H1 (cell line): Measurements from ENCODE around the gene HDAC7. TPM values are rescaled to one million over a fixed set of nuclear protein-coding genes. Genes with fewer than 3 reads are reported as not detected.

Experiments used
- CTCF ChIA-PET: fragments of 300-600 bp; sonication (Branson Sonifier 250); formaldehyde crosslinking; loops from one replicate; lab custom pipeline; 2021; ENCODE audit not compliant: partially characterized antibody; lab: Charles Lee
- POLR2A ChIA-PET: fragments of 300-600 bp; sonication (Branson Sonifier 250); formaldehyde crosslinking; loops from one replicate; lab custom pipeline; 2021; ENCODE audit warnings: inconsistent platforms; ENCODE audit not compliant: partially characterized antibody; lab: Charles Lee
- DNase-seq, 2 experiments: peaks; one replicate each; pipeline versions ENCODE4 v3.0.0 to v3.0.0-alpha.2; 2010 to 2022; ENCODE audit warnings: low spot score in 2 of 2, low read depth in 1 of 2, mixed read lengths in 1 of 2
- FAIRE-seq: peaks from 2 replicates; lab custom pipeline; 2011; peaks lifted over from hg19 to GRCh38; lab: Jason Lieb, UNC
- H2AFZ ChIP-seq: 2 replicates; pipeline ENCODE4 v1.8.1; 2012; ENCODE audit warnings: low read length, inconsistent platforms
- H2AK5ac ChIP-seq: 2 replicates; pipeline ENCODE4 v1.6.1; 2013; ENCODE audit warnings: low read depth, low read length
- H2BK120ac ChIP-seq: replicated peaks from 2 replicates; pipeline ENCODE3; 2013; ENCODE audit warnings: low read depth, low read length, inconsistent platforms
- H2BK12ac ChIP-seq: 2 replicates; pipeline ENCODE4 v1.6.1; 2013; ENCODE audit warnings: low read depth, low read length
- H2BK15ac ChIP-seq: 2 replicates; pipeline ENCODE4 v1.6.1; 2013; ENCODE audit warnings: low read length
- H2BK20ac ChIP-seq: 2 replicates; pipeline ENCODE4 v1.6.1; 2013; ENCODE audit warnings: low read length
- H2BK5ac ChIP-seq: 2 replicates; pipeline ENCODE4 v1.6.1; 2013; ENCODE audit warnings: low read depth, low read length
- H3K14ac ChIP-seq: 2 replicates; pipeline ENCODE4 v1.6.1; 2013; ENCODE audit warnings: inconsistent platforms; ENCODE audit not compliant: insufficient read length
- H3K18ac ChIP-seq: 2 replicates; pipeline ENCODE4 v1.6.1; 2013; ENCODE audit warnings: low read length; ENCODE audit errors: extremely low read depth
- H3K23ac ChIP-seq: 2 replicates; pipeline ENCODE4 v1.6.1; 2013; ENCODE audit warnings: inconsistent platforms; ENCODE audit not compliant: insufficient read length
- H3K23me2 ChIP-seq: 2 replicates; pipeline ENCODE4 v1.6.1; 2013; ENCODE audit warnings: low read depth, low read length
- H3K27ac ChIP-seq: 2 replicates; pipeline ENCODE4 v1.6.1; 2011; ENCODE audit warnings: low read depth, low read length, inconsistent platforms
- H3K27me3 ChIP-seq, 4 experiments: replicated peaks in 1 of 4; 1 replicate in 1 of 4; 2 replicates in 3 of 4; pipeline versions ENCODE4 v1.6.1 to v1.8.1; 2011 to 2013; ENCODE audit warnings: low read length in 3 of 4, mild to moderate bottlenecking in 3 of 4, inconsistent platforms in 2 of 4, mixed read lengths in 2 of 4, moderate library complexity in 1 of 4; ENCODE audit not compliant: control insufficient read depth in 3 of 4, insufficient read depth in 3 of 4; ENCODE audit errors: extremely low read depth in 1 of 4
- H3K36me3 ChIP-seq, 4 experiments: 2 replicates each; pipeline versions ENCODE4 v1.6.1 to v1.8.1; 2011 to 2013; ENCODE audit warnings: mild to moderate bottlenecking in 4 of 4, low read length in 3 of 4, moderate library complexity in 2 of 4, control low read depth in 1 of 4, inconsistent platforms in 1 of 4; ENCODE audit not compliant: insufficient read depth in 4 of 4, control insufficient read depth in 2 of 4
- H3K4ac ChIP-seq: replicated peaks from 2 replicates; pipeline ENCODE3; 2013; ENCODE audit warnings: low read length, low read depth, mixed read lengths, inconsistent platforms; ENCODE audit not compliant: insufficient read length
- H3K4me1 ChIP-seq, 4 experiments: replicated peaks in 1 of 4; 1 replicate in 1 of 4; 2 replicates in 3 of 4; pipeline versions ENCODE4 v1.6.1 to v1.8.1; 2011 to 2013; ENCODE audit warnings: low read length in 3 of 4, inconsistent platforms in 2 of 4, mixed read lengths in 1 of 4; ENCODE audit not compliant: insufficient read depth in 4 of 4, control insufficient read depth in 3 of 4
- H3K4me2 ChIP-seq, 2 experiments: 2 replicates each; pipeline versions ENCODE4 v1.6.1 to v1.8.1; 2011 to 2013; ENCODE audit warnings: low read depth in 2 of 2, low read length in 2 of 2, control low read depth in 1 of 2, inconsistent platforms in 1 of 2, mild to moderate bottlenecking in 1 of 2; ENCODE audit not compliant: insufficient read depth in 1 of 2
- H3K4me3 ChIP-seq, 4 experiments: fragments of 200-600, 300-600 bp in 1 of 4; sonication (generic), shearing (Covaris generic), sonication (Bioruptor Twin) in 1 of 4; 2 replicates each; pipeline versions ENCODE4 v1.5.1 to v1.8.1; 2011 to 2016; ENCODE audit warnings: low read length in 4 of 4, low read depth in 3 of 4, control low read depth in 2 of 4, inconsistent platforms in 2 of 4, mild to moderate bottlenecking in 2 of 4, mixed read lengths in 1 of 4, moderate library complexity in 1 of 4; ENCODE audit not compliant: insufficient read depth in 2 of 4; ENCODE audit errors: extremely low read depth in 1 of 4
- H3K56ac ChIP-seq: replicated peaks from 2 replicates; pipeline ENCODE3; 2013; ENCODE audit warnings: low read depth, mild to moderate bottlenecking, mixed read lengths, low read length, inconsistent platforms; ENCODE audit not compliant: insufficient read length
- H3K79me1 ChIP-seq: 2 replicates; pipeline ENCODE4 v1.6.1; 2013; ENCODE audit warnings: low read depth, low read length, control low read depth
- H3K79me2 ChIP-seq, 2 experiments: 2 replicates each; pipeline versions ENCODE4 v1.6.1 to v1.8.1; 2012 to 2013; ENCODE audit warnings: low read length in 2 of 2, mild to moderate bottlenecking in 2 of 2, inconsistent platforms in 1 of 2; ENCODE audit not compliant: insufficient read depth in 2 of 2, control insufficient read depth in 1 of 2
- H3K9ac ChIP-seq, 4 experiments: replicated peaks in 1 of 4; 1 replicate in 1 of 4; 2 replicates in 3 of 4; pipeline versions ENCODE4 v1.6.1 to v1.8.1; 2011 to 2013; ENCODE audit warnings: low read depth in 3 of 4, low read length in 3 of 4, control low read depth in 2 of 4, mild to moderate bottlenecking in 2 of 4, moderate library complexity in 2 of 4, inconsistent platforms in 1 of 4; ENCODE audit errors: extremely low read depth in 1 of 4
- H3K9me3 ChIP-seq, 2 experiments: 2 replicates each; pipeline versions ENCODE4 v1.6.1 to v1.8.1; 2012 to 2013; ENCODE audit warnings: mild to moderate bottlenecking in 2 of 2, moderate library complexity in 2 of 2, control low read depth in 1 of 2, inconsistent platforms in 1 of 2, low read depth in 1 of 2, low read length in 1 of 2, mixed read lengths in 1 of 2; ENCODE audit not compliant: insufficient read depth in 2 of 2
- H4K20me1 ChIP-seq, 2 experiments: replicated peaks in 1 of 2; 2 replicates each; pipeline versions ENCODE3 to v1.8.1; 2011 to 2013; ENCODE audit warnings: inconsistent platforms in 2 of 2, low read length in 2 of 2, mild to moderate bottlenecking in 1 of 2; ENCODE audit not compliant: insufficient read depth in 2 of 2, control insufficient read depth in 1 of 2
- H4K5ac ChIP-seq: 2 replicates; pipeline ENCODE4 v1.6.1; 2013; ENCODE audit warnings: low read length, low read depth, mixed read lengths, inconsistent platforms; ENCODE audit not compliant: insufficient read length
- H4K8ac ChIP-seq: 2 replicates; pipeline ENCODE4 v1.8.0; 2013; ENCODE audit warnings: mild to moderate bottlenecking, moderate library complexity, low read length, inconsistent platforms; ENCODE audit not compliant: insufficient read depth; ENCODE audit errors: extremely low read depth
- H4K91ac ChIP-seq: replicated peaks from 2 replicates; pipeline ENCODE3; 2013; ENCODE audit warnings: low read length, mixed read lengths, inconsistent platforms; ENCODE audit not compliant: insufficient read length
- BACH1 ChIP-seq: IDR thresholded peaks from 2 replicates; pipeline ENCODE4 v1.6.1; 2012; ENCODE audit warnings: low read length, improper control_type of control experiment
- MAFK ChIP-seq: IDR thresholded peaks from 2 replicates; pipeline ENCODE4 v1.6.1; 2012; ENCODE audit warnings: low read depth, mild to moderate bottlenecking, improper control_type of control experiment, low read length
- RAD21 ChIP-seq, 2 experiments: IDR thresholded peaks in 1 of 2; conservative IDR thresholded peaks in 1 of 2; 2 replicates each; pipeline ENCODE4 v1.6.1; 2011; ENCODE audit warnings: low read depth in 2 of 2, low read length in 2 of 2, improper control_type of control experiment in 1 of 2, inconsistent platforms in 1 of 2, mild to moderate bottlenecking in 1 of 2, moderate library complexity in 1 of 2
- SRF ChIP-seq: IDR thresholded peaks from 2 replicates; pipeline ENCODE4 v1.6.1; 2011; ENCODE audit warnings: mild to moderate bottlenecking, low read depth, low read length, moderate library complexity
- WGBS, 2 experiments: shearing (Covaris generic) in 1 of 2; methylation state at CpG; one replicate each; pipeline versions ENCODE4 v1.1.6 to v1.1.7; 2013 to 2015; ENCODE audit warnings: low lambda C conversion rate in 2 of 2, mixed read lengths in 2 of 2, inconsistent platforms in 1 of 2, low coverage in 1 of 2, missing lambda C conversion rate in 1 of 2; ENCODE audit not compliant: insufficient replicate concordance in 2 of 2, insufficient coverage in 1 of 2, insufficient read length in 1 of 2; ENCODE audit errors: extremely low coverage in 1 of 2, missing lambda C conversion rate in 1 of 2; 5-methylcytosine and 5-hydroxymethylcytosine counted together
- polyA plus RNA-seq, 7 experiments: library from polyadenylated mRNA; depleted of rRNA in 3 of 7; stranded (reverse) in 5 of 7; unstranded in 2 of 7; fragments of >200 nt in 5 of 7; fragments of 200-250 nt in 2 of 7; gene quantifications; 1 replicate in 5 of 7; 2 replicates in 1 of 7; 4 replicates in 1 of 7; pipeline versions ENCODE4 v1.2.1 to v1.2.3, GENCODE V29; 2011 to 2013; ENCODE audit warnings: missing spikeins in 2 of 7, mixed read lengths in 2 of 7
- total RNA-seq: library from RNA; stranded (reverse); fragmentation: NEBNext Ultra II Directional; extraction: Animal tissue kit (Norgen Biotek cat#: 25700); gene quantifications from 2 replicates; pipeline ENCODE4 v1.2.1, GENCODE V29; 2021
- TF ChIP-seq, protein P1 (sequence below): IDR thresholded peaks from 2 replicates; pipeline ENCODE4 v1.6.1; 2012; ENCODE audit warnings: low read length, inconsistent platforms
- TF ChIP-seq, protein P2 (sequence below), 3 experiments: IDR thresholded peaks; 1 replicate in 2 of 3; 2 replicates in 1 of 3; pipeline versions ENCODE4 v1.5.1 to v1.6.1; 2011; ENCODE audit warnings: low read length in 3 of 3, mild to moderate bottlenecking in 3 of 3, inconsistent platforms in 2 of 3, low read depth in 1 of 3, moderate library complexity in 1 of 3; ENCODE audit not compliant: insufficient read depth in 1 of 3; ENCODE audit errors: control extremely low read depth in 1 of 3

Gene HDAC7
- total and polyA plus RNA-seq, 2 of the 8 experiments (the other 6 are each of a cell fraction or from before 2014, with no cell fraction given): 25.5 to 84.9 TPM

DNA sequence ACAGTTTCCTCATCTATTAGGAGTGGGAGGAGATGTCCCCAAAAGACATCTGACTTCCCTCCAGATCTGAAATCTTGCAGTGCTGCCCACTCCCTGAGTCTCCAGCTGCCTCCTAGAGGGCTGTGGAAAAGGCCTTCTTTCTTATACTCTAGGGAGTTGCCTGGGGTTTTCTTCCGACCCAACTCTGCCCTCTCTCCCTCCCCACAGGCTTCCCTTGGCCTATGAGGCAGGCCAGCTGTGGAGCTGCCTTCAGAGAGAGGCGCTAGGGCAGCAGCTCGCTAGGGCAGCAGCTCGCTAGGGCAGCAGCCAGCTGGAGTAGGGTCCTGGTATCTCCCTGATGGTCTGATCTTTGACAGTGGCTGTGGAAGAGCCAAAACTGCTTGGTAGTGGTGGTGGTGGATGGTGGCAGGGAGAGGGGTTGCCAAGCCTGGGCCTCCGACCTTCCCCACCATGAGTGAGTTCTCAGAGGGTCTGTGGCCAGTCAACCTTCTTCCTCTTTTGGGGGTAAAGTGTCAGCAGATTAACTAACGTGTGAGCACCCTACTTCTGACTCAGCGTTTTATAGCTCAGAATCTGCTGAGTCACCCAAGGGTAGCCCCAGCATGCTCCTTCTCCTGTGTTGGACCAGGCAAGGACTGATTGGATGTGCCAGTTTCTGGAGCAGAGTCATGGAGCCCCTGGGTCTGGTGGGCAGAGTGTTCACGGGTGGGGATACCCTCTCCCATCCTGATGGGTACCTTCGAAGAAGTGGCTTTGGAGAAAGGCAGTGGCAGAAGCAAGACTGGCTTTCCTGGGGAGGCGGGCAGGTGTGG lies 44.4 kb downstream of the HDAC7 start:
- H4K8ac ChIP-seq: no peak overlapping the region
- no peak overlapping the region for H3K23ac ChIP-seq
- peak overlapping the region; percentile 6 for H4K91ac ChIP-seq
- no peak overlapping the region for H2BK20ac ChIP-seq
- no peaks in the 10 kb centered on the region for H3K79me2 ChIP-seq
- no peak overlapping the region for H3K18ac ChIP-seq
- WGBS, 2 experiments: 82% methylated on average over 10 of the region's 10 CpGs; no CpG with 5 or more reads in 1 of the 2 experiments
- FAIRE-seq (no peak), DNase-seq (no peak)
- no peak overlapping the region for H3K14ac ChIP-seq
- no peaks in the 10 kb centered on the region for H3K36me3 ChIP-seq
- ChIA-PET CTCF (interaction anchor here (1.5 to 58.8 kb wide), 6 partner anchors 7 to 81 kb away, joined by 3 to 2442 read pairs (median 240); partner anchors contain the start of genes ENDOU, RAPGEF3 and RPAP3), POLR2A (interaction anchor here (1.2 to 10.5 kb wide), 6 partner anchors 8 to 33 kb away, joined by 3 to 79 read pairs (median 13); partner anchors contain the start of gene RAPGEF3)
- H3K56ac ChIP-seq: no peak overlapping the region
- no peak overlapping the region for H3K9ac ChIP-seq
- H2BK120ac ChIP-seq: no peak overlapping the region
- H3K4ac ChIP-seq: no peak overlapping the region
- H3K4me1 ChIP-seq: peaks cover 0 to 25% (median 16%) of the 10 kb centered on the region in 4 experiments; a peak in 6 of 7 replicates
- no peak overlapping the region for H2BK15ac ChIP-seq
- no peak overlapping the region for H3K4me2 ChIP-seq
- no peak overlapping the region for H4K5ac ChIP-seq
- H2AFZ ChIP-seq: no peak overlapping the region
- no peaks in the 10 kb centered on the region for H3K79me1 ChIP-seq
- H4K20me1 ChIP-seq: peaks cover 0 to 6% of the 10 kb centered on the region in 2 experiments
- no peak overlapping the region for H2AK5ac ChIP-seq
- H3K27ac ChIP-seq: no peak overlapping the region
- peak overlapping the region; percentile 50; the same call in 1 of the 2 replicates for H2BK12ac ChIP-seq
- peaks cover 4% of the 10 kb centered on the region; the same call in 1 of the 2 replicates for H3K23me2 ChIP-seq
- H3K27me3 ChIP-seq: peaks cover 0 to 21% (median 11%) of the 10 kb centered on the region in 4 experiments; a peak in 4 of 7 replicates
- H3K4me3 ChIP-seq: no peak overlapping the region
- no peaks in the 10 kb centered on the region for H3K9me3 ChIP-seq
- H2BK5ac ChIP-seq: no peak overlapping the region; the same call in 1 of the 2 replicates
- TF ChIP-seq SRF (no peak), RAD21 (IDR thresholded peaks at IDR 0.05 in 1 of 2, conservative IDR thresholded peaks at IDR 0.05 in 1 of 2; ENCODE audit: low read depth in 2 of 2, low read length in 2 of 2) (no peak), MAFK (peak; percentile 95), BACH1 (peak; percentile 99)
- TF ChIP-seq, protein P1, sequence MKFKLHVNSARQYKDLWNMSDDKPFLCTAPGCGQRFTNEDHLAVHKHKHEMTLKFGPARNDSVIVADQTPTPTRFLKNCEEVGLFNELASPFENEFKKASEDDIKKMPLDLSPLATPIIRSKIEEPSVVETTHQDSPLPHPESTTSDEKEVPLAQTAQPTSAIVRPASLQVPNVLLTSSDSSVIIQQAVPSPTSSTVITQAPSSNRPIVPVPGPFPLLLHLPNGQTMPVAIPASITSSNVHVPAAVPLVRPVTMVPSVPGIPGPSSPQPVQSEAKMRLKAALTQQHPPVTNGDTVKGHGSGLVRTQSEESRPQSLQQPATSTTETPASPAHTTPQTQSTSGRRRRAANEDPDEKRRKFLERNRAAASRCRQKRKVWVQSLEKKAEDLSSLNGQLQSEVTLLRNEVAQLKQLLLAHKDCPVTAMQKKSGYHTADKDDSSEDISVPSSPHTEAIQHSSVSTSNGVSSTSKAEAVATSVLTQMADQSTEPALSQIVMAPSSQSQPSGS: no peak
- TF ChIP-seq, protein P2, sequence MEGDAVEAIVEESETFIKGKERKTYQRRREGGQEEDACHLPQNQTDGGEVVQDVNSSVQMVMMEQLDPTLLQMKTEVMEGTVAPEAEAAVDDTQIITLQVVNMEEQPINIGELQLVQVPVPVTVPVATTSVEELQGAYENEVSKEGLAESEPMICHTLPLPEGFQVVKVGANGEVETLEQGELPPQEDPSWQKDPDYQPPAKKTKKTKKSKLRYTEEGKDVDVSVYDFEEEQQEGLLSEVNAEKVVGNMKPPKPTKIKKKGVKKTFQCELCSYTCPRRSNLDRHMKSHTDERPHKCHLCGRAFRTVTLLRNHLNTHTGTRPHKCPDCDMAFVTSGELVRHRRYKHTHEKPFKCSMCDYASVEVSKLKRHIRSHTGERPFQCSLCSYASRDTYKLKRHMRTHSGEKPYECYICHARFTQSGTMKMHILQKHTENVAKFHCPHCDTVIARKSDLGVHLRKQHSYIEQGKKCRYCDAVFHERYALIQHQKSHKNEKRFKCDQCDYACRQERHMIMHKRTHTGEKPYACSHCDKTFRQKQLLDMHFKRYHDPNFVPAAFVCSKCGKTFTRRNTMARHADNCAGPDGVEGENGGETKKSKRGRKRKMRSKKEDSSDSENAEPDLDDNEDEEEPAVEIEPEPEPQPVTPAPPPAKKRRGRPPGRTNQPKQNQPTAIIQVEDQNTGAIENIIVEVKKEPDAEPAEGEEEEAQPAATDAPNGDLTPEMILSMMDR (IDR thresholded peaks at IDR 0.05; ENCODE audit: control extremely low read depth in 1 of 3, insufficient read depth in 1 of 3, low read depth in 1 of 3, low read length in 3 of 3): no peak
